ENCODE data around the gene NTM.

NTM gene

GRCh38 chr11:132037956-132038355 is 667.5 kb downstream of the NTM start (continued):
- TF ChIP-seq MZF1 (tag by site-specific recombination; IDR thresholded peaks at IDR 0.05; ENCODE audit: borderline replicate concordance) (no peak), GLI4 (tag by site-specific recombination; IDR thresholded peaks at IDR 0.05) (no peak), GFI1B (tag by site-specific recombination; IDR thresholded peaks at IDR 0.05) (no peak)

GRCh38 chr11:132039521-132039920 is 669.1 kb downstream of the NTM start:
- H3K9me3 ChIP-seq (ENCODE audit: control insufficient read depth, insufficient read depth, low read depth, low read length), result no peaks in the 10 kb centered on the region
- ChIA-PET CTCF (no interaction called here), POLR2A (no interaction called here)
- H3K4me1 ChIP-seq (ENCODE audit: control insufficient read depth, insufficient read depth, low read length), result no peaks in the 10 kb centered on the region
- no peaks in the 10 kb centered on the region for H3K36me3 ChIP-seq (ENCODE audit: control insufficient read depth in 2 of 2, insufficient read depth in 1 of 2, low read length in 2 of 2)
- TF ChIP-seq ZNF18 (tag by site-specific recombination; IDR thresholded peaks at IDR 0.05) (no peak), ZBTB7A (tag by site-specific recombination; IDR thresholded peaks at IDR 0.05; ENCODE audit: low read depth) (no peak), ZNF362 (tag by site-specific recombination; IDR thresholded peaks at IDR 0.05) (no peak), ZNF488 (tag by site-specific recombination; IDR thresholded peaks at IDR 0.05) (no peak), ZNF555 (tag by site-specific recombination; conservative IDR thresholded peaks at IDR 0.05) (no peak), ZNF157 (tag by site-specific recombination; IDR thresholded peaks at IDR 0.05) (no peak), ZNF629 (tag by site-specific recombination; IDR thresholded peaks at IDR 0.05) (no peak), KLF17 (tag by site-specific recombination; IDR thresholded peaks at IDR 0.05) (no peak), HOXC10 (CRISPR knock-in tag; IDR thresholded peaks at IDR 0.05) (no peak), ZNF561 (tag by site-specific recombination; IDR thresholded peaks at IDR 0.05; ENCODE audit: borderline replicate concordance) (no peak), ATF2 (tag by site-specific recombination; IDR thresholded peaks at IDR 0.05; ENCODE audit: low read depth) (no peak), ZIC2 (tag by site-specific recombination; IDR thresholded peaks at IDR 0.05) (no peak), ZNF423 (tag by site-specific recombination; IDR thresholded peaks at IDR 0.05) (no peak), ZNF677 (tag by site-specific recombination; IDR thresholded peaks at IDR 0.05) (no peak), SP3 (tag by site-specific recombination; IDR thresholded peaks at IDR 0.05) (no peak)
- no peak overlapping the region for H3K27ac ChIP-seq (ENCODE audit: extremely low read depth, low read depth, low read length)
- no peak overlapping the region for H3K4me3 ChIP-seq (ENCODE audit: low read depth, low read length)

- no peak overlapping the region for H3K27ac ChIP-seq (ENCODE audit: extremely low read depth, low read depth, low read length)
- TF ChIP-seq ZNF266 (tag by site-specific recombination; IDR thresholded peaks at IDR 0.05; ENCODE audit: low read depth), result no peak
- TF ChIP-seq ZNF791 (tag by site-specific recombination; IDR thresholded peaks at IDR 0.05), result no peak
- no peak for TF ChIP-seq PATZ1 (tag by site-specific recombination; IDR thresholded peaks at IDR 0.05)
- no peak for TF ChIP-seq ZNF521 (tag by site-specific recombination; IDR thresholded peaks at IDR 0.05)
- TF ChIP-seq ZNF169 (tag by site-specific recombination; IDR thresholded peaks at IDR 0.05), result no peak
- ChIA-PET CTCF (no interaction called here), POLR2A (no interaction called here)
- no peaks in the 10 kb centered on the region for H3K36me3 ChIP-seq (ENCODE audit: control insufficient read depth in 2 of 2, insufficient read depth in 1 of 2, low read length in 2 of 2)
- H3K9me3 ChIP-seq (ENCODE audit: control insufficient read depth, insufficient read depth, low read depth, low read length), result no peaks in the 10 kb centered on the region
- H3K4me3 ChIP-seq (ENCODE audit: low read depth, low read length), result no peak overlapping the region
- no peaks in the 10 kb centered on the region for H3K4me1 ChIP-seq (ENCODE audit: control insufficient read depth, insufficient read depth, low read length)
Observed at GRCh38 chr11:132042296-132042695, 671.9 kb downstream of the NTM start.

All from HEK293 (cell line).